ENCODE data around the gene C17orf67. TPM values are rescaled to one million over a fixed set of nuclear protein-coding genes. Genes with fewer than 3 reads are reported as not detected.

Gene C17orf67
- total RNA-seq, 1 experiment from 2014 or later: 2.9 TPM

DNA sequence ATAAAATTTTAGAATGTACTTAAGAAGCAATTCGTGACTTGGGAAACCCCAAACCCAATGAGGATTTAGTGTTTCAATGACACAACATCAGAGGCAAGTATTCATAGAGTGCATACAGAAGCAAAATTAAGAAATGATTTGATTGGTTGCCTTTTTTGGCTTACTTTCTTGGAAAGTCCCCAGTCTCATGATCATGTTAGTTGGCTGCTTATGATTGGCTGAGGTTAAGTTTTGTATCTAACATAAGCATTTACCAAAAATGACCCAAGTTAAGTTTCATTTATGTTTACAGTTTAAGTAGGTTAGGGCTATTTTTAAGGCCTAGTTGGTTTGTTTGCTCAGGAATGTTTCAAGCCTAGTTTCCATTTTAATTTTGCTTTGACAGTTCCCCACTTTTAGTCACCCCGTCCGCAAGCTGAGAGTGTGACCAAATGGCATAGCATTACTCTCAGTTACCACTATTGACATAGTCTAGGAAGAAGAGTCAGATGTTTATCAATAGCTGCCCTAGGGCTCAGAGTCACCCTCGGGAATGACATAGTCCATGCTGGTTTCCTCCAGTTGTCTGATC is 36.4 kb upstream of the C17orf67 start:
- no peaks in the 10 kb centered on the region for H3K9me3 Mint-ChIP-seq (ENCODE audit: unreplicated experiment)
- Histone ChIP-seq H3K4me3 (ENCODE audit: low read depth, low read length) (no peak overlapping the region), H3K27me3 (replicated peaks; ENCODE audit: control insufficient read depth, insufficient read depth, low read length) (no peaks in the 10 kb centered on the region), H3K36me3 (ENCODE audit: control insufficient read depth, insufficient read depth, low read length) (no peaks in the 10 kb centered on the region), H3K4me1 (0 out of 2 replicates have a peak, but pooled peaks cover 6% of the 10 kb centered on the region), H3K9me3 (no peaks in the 10 kb centered on the region)
- CTCF ChIA-PET: no interaction called here
- no peak overlapping the region for H3K4me3 Mint-ChIP-seq (ENCODE audit: unreplicated experiment)
- POLR2A ChIA-PET: no interaction called here
- TF ChIP-seq, protein P1, sequence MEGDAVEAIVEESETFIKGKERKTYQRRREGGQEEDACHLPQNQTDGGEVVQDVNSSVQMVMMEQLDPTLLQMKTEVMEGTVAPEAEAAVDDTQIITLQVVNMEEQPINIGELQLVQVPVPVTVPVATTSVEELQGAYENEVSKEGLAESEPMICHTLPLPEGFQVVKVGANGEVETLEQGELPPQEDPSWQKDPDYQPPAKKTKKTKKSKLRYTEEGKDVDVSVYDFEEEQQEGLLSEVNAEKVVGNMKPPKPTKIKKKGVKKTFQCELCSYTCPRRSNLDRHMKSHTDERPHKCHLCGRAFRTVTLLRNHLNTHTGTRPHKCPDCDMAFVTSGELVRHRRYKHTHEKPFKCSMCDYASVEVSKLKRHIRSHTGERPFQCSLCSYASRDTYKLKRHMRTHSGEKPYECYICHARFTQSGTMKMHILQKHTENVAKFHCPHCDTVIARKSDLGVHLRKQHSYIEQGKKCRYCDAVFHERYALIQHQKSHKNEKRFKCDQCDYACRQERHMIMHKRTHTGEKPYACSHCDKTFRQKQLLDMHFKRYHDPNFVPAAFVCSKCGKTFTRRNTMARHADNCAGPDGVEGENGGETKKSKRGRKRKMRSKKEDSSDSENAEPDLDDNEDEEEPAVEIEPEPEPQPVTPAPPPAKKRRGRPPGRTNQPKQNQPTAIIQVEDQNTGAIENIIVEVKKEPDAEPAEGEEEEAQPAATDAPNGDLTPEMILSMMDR (IDR thresholded peaks at IDR 0.05; ENCODE audit: insufficient read depth in 1 of 2, low read depth in 1 of 2, low read length in 1 of 2, severe bottlenecking in 1 of 2, unreplicated experiment in 1 of 2): no peak
- peaks cover 5% of the 10 kb centered on the region for H3K36me3 Mint-ChIP-seq (ENCODE audit: insufficient read depth, unreplicated experiment)
- no peak for DNase-seq
- no peaks in the 10 kb centered on the region for H3K4me1 Mint-ChIP-seq (ENCODE audit: low read depth, unreplicated experiment)
- intact Hi-C loops (cut with micrococcal nuclease; ENCODE audit: unreplicated experiment): no loop called here
- H3K27me3 Mint-ChIP-seq (ENCODE audit: insufficient read depth, unreplicated experiment): no peaks in the 10 kb centered on the region
- no peak overlapping the region for H3K27ac Mint-ChIP-seq (ENCODE audit: unreplicated experiment)
- no TSS peak for BruUV-seq (replicated peaks)

DNA sequence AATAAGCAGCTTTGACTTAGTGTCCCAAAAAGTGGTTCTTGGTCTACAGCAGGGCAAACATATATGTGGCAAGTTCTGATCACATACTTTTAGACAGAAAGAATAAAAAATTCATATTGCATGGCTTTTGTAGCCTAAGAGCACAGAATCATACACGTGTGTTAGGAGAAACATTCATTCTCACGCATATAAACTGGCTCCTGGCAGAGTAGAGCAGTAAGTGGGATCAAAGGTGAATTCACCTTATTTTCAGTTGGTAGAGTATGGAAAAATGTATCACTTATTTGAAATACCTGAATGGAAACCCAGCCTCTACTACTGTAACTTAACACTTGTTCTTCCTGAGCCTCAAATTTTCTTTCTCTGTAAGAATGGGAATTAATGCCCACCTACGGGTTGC is 35.0 kb upstream of the C17orf67 start:
- H3K27ac Mint-ChIP-seq (ENCODE audit: unreplicated experiment): no peak overlapping the region
- no peaks in the 10 kb centered on the region for H3K27me3 Mint-ChIP-seq (ENCODE audit: insufficient read depth, unreplicated experiment)
- ChIA-PET CTCF (no interaction called here), POLR2A (no interaction called here)
- H3K36me3 Mint-ChIP-seq (ENCODE audit: insufficient read depth, unreplicated experiment): peaks cover 5% of the 10 kb centered on the region
- Histone ChIP-seq H3K36me3 (ENCODE audit: control insufficient read depth, insufficient read depth, low read length) (no peaks in the 10 kb centered on the region), H3K27me3 (replicated peaks; ENCODE audit: control insufficient read depth, insufficient read depth, low read length) (no peaks in the 10 kb centered on the region), H3K4me3 (ENCODE audit: low read depth, low read length) (no peak overlapping the region), H3K4me1 (0 out of 2 replicates have a peak, but pooled peaks cover 6% of the 10 kb centered on the region), H3K9me3 (no peaks in the 10 kb centered on the region)
- H3K4me3 Mint-ChIP-seq (ENCODE audit: unreplicated experiment): no peak overlapping the region
- no peaks in the 10 kb centered on the region for H3K9me3 Mint-ChIP-seq (ENCODE audit: unreplicated experiment)
- H3K4me1 Mint-ChIP-seq (ENCODE audit: low read depth, unreplicated experiment): no peaks in the 10 kb centered on the region
- TF ChIP-seq, protein P1 (IDR thresholded peaks at IDR 0.05; ENCODE audit: insufficient read depth in 1 of 2, low read depth in 1 of 2, low read length in 1 of 2, severe bottlenecking in 1 of 2, unreplicated experiment in 1 of 2): no peak
- no peak for DNase-seq
- intact Hi-C loops (cut with micrococcal nuclease; ENCODE audit: unreplicated experiment): loop anchor here (5.0 kb wide), 1 partner anchor 74 kb away; no protein-coding TSS in a partner anchor
- no TSS peak for BruUV-seq (replicated peaks)

DNA sequence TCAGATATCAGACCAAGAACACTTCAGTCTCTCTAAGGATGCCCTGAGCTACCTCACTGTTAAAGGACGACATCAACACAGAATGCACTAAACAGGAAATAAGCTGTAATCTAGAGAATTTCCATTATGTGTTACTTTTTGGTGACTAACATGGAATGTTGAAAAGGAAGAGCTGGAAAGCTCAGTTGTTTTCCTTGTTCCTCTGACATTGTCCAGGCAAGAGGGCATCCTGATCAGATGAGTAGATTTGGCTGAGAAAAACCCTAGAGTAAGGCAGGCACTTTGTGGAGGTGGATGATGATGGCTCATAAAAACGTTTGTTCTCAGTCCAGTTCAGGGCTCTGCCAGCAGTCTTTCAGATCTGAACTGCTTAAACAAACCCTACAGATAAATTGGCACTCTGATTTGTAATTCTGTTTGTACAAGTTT is 34.2 kb upstream of the C17orf67 start:
- TF ChIP-seq, protein P1 (IDR thresholded peaks at IDR 0.05; ENCODE audit: insufficient read depth in 1 of 2, low read depth in 1 of 2, low read length in 1 of 2, severe bottlenecking in 1 of 2, unreplicated experiment in 1 of 2): no peak
- DNase-seq: no peak
- Mint-ChIP-seq H3K4me3 (ENCODE audit: unreplicated experiment) (no peak overlapping the region), H3K27me3 (ENCODE audit: insufficient read depth, unreplicated experiment) (no peaks in the 10 kb centered on the region), H3K4me1 (ENCODE audit: low read depth, unreplicated experiment) (no peaks in the 10 kb centered on the region), H3K36me3 (ENCODE audit: insufficient read depth, unreplicated experiment) (peaks cover 5% of the 10 kb centered on the region), H3K27ac (ENCODE audit: unreplicated experiment) (no peak overlapping the region), H3K9me3 (ENCODE audit: unreplicated experiment) (no peaks in the 10 kb centered on the region)
- Histone ChIP-seq H3K36me3 (ENCODE audit: control insufficient read depth, insufficient read depth, low read length) (no peaks in the 10 kb centered on the region), H3K9me3 (no peaks in the 10 kb centered on the region), H3K27me3 (replicated peaks; ENCODE audit: control insufficient read depth, insufficient read depth, low read length) (no peaks in the 10 kb centered on the region), H3K4me3 (ENCODE audit: low read depth, low read length) (no peak overlapping the region), H3K4me1 (0 out of 2 replicates have a peak, but pooled peaks cover 6% of the 10 kb centered on the region)
- intact Hi-C loops (cut with micrococcal nuclease; ENCODE audit: unreplicated experiment): loop anchor here (5.0 kb wide), 1 partner anchor 74 kb away; no protein-coding TSS in a partner anchor
- ChIA-PET CTCF (no interaction called here), POLR2A (interaction anchor here (0.8 kb wide), 1 partner anchor 46 kb away, joined by 4 read pairs; the partner anchor contains the start of gene TRIM25)
- BruUV-seq (replicated peaks): no TSS peak
